Chondrocyte (in vitro differentiated cells): ENCODE measurements around the gene PTPRG. TPM values are rescaled to one million over a fixed set of nuclear protein-coding genes. Genes with fewer than 3 reads are reported as not detected.
A peak's percentile ranks its signal among the peaks of the same experiment; 100 is the strongest.

ENCODE experiments used
- DNase-seq: peaks from one replicate; pipeline ENCODE4 v3.0.0; 2021; ENCODE audit warnings: mixed read lengths, low spot score
- H3K27ac Mint-ChIP-seq: one replicate; pipeline ENCODE4 v1.8.0; 2021; ENCODE audit warnings: mild to moderate bottlenecking, moderate library complexity, mixed read lengths; ENCODE audit not compliant: unreplicated experiment
- H3K27me3 Mint-ChIP-seq: 2 replicates; pipeline ENCODE4 v1.8.0; 2021; ENCODE audit warnings: low read depth, mixed read lengths
- H3K36me3 Mint-ChIP-seq: 2 replicates; pipeline ENCODE4 v1.8.0; 2021; ENCODE audit warnings: low read depth, mixed read lengths
- H3K4me1 Mint-ChIP-seq: 2 replicates; pipeline ENCODE4 v1.8.0; 2021; ENCODE audit warnings: low read depth, mild to moderate bottlenecking, mixed read lengths
- H3K4me3 Mint-ChIP-seq: one replicate; pipeline ENCODE4 v1.8.0; 2021; ENCODE audit warnings: mild to moderate bottlenecking, moderate library complexity, mixed read lengths; ENCODE audit not compliant: unreplicated experiment
- H3K9me3 Mint-ChIP-seq: 2 replicates; pipeline ENCODE4 v1.8.0; 2021; ENCODE audit warnings: low read depth, mixed read lengths
- total RNA-seq: library from RNA; stranded (reverse); gene quantifications from 3 replicates; pipeline ENCODE4 v1.2.1, GENCODE V29; 2021
- TF ChIP-seq, protein P1 (sequence below): fragments of 200-600 bp; sonication (generic); IDR thresholded peaks from 2 replicates; pipeline ENCODE4 v1.5.0; 2021; ENCODE audit warnings: antibody characterized with exemption, mild to moderate bottlenecking, moderate library complexity

PTPRG gene
- total RNA-seq, 1 donor from 2014 or later: 45.5 TPM

DNA sequence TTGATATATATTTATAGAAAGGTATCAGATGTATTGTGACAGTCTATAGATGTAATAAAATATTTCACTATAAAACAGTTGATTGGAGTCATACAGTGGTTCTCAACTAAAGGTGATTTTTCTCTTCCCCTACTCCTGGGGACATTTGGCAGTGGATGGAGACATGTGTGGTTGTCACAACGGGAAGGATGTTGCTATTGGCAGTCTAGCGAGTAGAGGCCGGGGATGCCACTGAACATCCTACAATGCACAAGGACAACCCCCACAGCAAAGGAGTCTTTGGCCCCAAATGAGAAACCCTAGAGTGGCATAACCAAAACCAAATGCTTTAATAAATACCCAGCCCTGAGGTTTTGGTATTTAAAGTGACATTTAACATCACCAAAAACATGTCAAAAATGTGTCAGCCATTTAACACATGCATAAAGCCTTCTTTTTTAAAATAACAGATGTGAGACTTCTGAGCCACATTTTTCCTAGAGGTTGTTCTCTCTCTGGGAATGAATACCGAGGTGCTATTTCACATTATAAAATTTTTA, 367.5 kb downstream of the PTPRG start:
- TF ChIP-seq, protein P1, sequence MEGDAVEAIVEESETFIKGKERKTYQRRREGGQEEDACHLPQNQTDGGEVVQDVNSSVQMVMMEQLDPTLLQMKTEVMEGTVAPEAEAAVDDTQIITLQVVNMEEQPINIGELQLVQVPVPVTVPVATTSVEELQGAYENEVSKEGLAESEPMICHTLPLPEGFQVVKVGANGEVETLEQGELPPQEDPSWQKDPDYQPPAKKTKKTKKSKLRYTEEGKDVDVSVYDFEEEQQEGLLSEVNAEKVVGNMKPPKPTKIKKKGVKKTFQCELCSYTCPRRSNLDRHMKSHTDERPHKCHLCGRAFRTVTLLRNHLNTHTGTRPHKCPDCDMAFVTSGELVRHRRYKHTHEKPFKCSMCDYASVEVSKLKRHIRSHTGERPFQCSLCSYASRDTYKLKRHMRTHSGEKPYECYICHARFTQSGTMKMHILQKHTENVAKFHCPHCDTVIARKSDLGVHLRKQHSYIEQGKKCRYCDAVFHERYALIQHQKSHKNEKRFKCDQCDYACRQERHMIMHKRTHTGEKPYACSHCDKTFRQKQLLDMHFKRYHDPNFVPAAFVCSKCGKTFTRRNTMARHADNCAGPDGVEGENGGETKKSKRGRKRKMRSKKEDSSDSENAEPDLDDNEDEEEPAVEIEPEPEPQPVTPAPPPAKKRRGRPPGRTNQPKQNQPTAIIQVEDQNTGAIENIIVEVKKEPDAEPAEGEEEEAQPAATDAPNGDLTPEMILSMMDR: no peak
- Mint-ChIP-seq H3K9me3 (no peaks in the 10 kb centered on the region), H3K4me3 (no peak overlapping the region), H3K36me3 (no peaks in the 10 kb centered on the region), H3K27me3 (no peaks in the 10 kb centered on the region), H3K4me1 (peaks cover 48% of the 10 kb centered on the region), H3K27ac (peak overlapping the region; percentile 56)
- no peak for DNase-seq

DNA sequence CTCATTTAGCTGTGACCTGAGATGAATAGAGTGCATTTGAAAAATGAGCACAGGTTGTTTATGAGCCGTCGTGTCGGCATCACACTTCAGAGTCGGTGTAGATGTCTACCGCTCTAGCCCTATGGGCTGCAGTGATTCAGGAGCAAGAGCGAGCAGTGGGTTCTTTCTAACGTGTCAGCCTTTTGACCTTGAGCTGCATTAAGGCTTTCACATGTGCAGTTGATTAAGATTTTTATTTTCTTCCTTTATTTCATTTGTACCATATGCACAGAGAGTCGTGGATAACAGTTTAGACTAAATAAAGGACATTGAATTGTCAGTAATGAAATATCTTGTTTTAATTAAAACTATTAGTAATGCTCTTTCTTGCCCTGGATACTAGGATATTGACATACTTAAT, 368.2 kb downstream of the PTPRG start:
- no peak overlapping the region for H3K27ac Mint-ChIP-seq
- peaks cover 4% of the 10 kb centered on the region for H3K9me3 Mint-ChIP-seq
- no peaks in the 10 kb centered on the region for H3K27me3 Mint-ChIP-seq
- H3K4me3 Mint-ChIP-seq: no peak overlapping the region
- H3K4me1 Mint-ChIP-seq: peaks cover 41% of the 10 kb centered on the region
- TF ChIP-seq, protein P1: no peak
- DNase-seq: no peak
- H3K36me3 Mint-ChIP-seq: peaks cover 3% of the 10 kb centered on the region

DNA sequence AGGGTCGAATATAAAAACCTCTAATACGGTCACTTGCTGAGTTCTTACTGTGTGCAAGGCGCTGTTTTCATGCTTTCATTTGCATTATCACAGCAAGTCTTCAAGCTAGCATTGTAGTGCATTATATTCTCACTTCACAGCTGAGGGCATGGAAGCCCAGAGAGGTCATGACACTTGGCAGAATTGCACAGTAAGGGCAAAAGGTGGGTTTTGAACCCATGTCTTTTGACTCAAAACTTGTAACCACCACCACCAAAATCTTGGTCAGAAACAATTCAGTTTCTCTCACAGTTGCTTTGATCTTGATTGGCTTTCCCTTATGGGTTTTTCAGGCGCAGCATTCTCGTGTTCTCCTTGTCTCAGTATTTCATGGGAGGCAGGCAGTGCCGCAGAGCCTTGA, 371.1 kb downstream of the PTPRG start:
- Mint-ChIP-seq H3K27me3 (no peaks in the 10 kb centered on the region), H3K4me3 (no peak overlapping the region), H3K4me1 (peaks cover 21% of the 10 kb centered on the region), H3K27ac (no peak overlapping the region), H3K36me3 (peaks cover 9% of the 10 kb centered on the region), H3K9me3 (peaks cover 13% of the 10 kb centered on the region)
- TF ChIP-seq, protein P1: no peak
- DNase-seq: no peak

DNA sequence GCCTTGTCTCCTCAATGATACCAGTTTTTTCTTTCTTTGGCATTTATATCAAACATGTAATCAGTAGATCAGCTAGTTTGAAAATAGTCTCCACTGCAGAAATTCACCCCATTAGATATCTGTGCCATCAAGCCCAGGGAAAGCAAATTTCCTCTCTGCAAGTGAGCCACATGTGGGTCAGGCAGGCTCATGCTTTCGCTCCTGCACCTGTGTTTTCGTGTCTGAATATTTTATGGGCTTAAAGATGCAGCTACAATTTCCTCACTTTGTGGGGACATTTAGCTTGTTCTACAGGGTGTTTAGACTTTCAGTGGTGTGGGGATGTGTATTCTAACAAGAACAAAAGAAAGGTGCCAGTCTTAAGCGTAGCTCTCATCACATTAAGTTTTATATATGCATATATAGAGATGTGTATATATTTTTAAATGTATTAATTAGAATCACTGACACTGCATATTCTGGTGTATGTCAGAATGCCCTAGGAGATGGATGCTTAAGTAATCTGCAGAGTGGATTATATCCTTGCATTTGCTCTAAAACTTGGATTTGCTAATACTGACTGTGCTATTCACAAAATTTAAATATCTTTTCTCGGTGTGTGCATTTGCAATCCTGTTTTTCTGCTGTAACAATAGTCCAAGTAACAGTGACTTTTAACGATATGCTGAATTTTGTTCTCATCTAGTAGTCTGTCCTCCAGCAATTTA, 372.6 kb downstream of the PTPRG start:
- TF ChIP-seq, protein P1: no peak
- Mint-ChIP-seq H3K36me3 (peaks cover 9% of the 10 kb centered on the region), H3K27ac (no peak overlapping the region), H3K4me1 (peaks cover 7% of the 10 kb centered on the region), H3K4me3 (no peak overlapping the region), H3K27me3 (no peaks in the 10 kb centered on the region), H3K9me3 (peaks cover 13% of the 10 kb centered on the region)
- no peak for DNase-seq

DNA sequence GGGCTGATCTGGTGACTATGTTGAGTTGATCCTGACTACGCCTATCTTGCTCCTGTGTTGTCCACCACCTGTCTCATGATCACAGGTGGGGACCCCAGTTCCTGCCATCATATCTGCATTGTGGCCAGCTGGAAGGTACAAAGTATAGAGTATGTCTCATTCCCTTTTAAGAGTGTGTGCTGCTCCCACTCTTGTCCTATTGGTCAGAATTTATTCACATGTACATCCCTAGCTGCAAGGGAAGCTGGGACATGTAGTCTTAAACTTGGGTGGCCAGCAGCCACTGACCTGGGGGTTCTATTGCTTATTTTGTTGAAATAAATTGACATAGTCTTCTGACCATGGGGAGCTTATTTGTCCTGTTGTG, 373.1 kb downstream of the PTPRG start:
- H3K27me3 Mint-ChIP-seq: no peaks in the 10 kb centered on the region

More for the DNA sequence above, 373.1 kb downstream of the PTPRG start:
- no peak overlapping the region for H3K27ac Mint-ChIP-seq
- peaks cover 13% of the 10 kb centered on the region for H3K9me3 Mint-ChIP-seq
- TF ChIP-seq, protein P1: no peak
- DNase-seq: no peak
- peaks cover 2% of the 10 kb centered on the region for H3K4me1 Mint-ChIP-seq
- H3K36me3 Mint-ChIP-seq: peaks cover 9% of the 10 kb centered on the region
- H3K4me3 Mint-ChIP-seq: no peak overlapping the region
